NCI-H2171 treated with DMSO at 0.1 percent for 48 hours (cell line): ENCODE data around the gene PHC3.
"Not testable (repeated sequence)": the region's sequence is repeated elsewhere in the genome, so short reads cannot be mapped to it uniquely, and the experiment has no call there.

Source experiments
- DNase-seq: peaks from one replicate; lab custom pipeline; 2025; lab: John Stamatoyannopoulos, UW

The PHC3 gene

DNA sequence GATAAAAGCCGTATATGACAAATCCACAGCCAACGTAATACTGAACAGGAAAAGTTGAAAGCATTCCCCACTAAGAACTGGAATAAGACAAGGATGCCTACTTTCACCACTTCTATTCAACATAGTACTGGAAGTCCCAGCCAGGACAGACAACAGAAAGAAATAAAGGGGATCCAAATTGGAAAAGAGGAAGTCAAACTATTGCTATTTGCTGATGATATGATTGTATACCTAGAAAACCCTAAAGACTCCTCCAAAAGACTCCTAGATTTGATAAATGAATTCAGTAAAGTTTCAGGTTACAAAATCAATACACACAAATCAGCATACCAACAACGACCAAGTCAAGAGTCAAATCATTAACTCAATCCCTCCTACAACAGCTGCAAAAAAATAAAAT is 14.2 kb upstream of the PHC3 start:
- not testable (repeated sequence) for DNase-seq

DNA sequence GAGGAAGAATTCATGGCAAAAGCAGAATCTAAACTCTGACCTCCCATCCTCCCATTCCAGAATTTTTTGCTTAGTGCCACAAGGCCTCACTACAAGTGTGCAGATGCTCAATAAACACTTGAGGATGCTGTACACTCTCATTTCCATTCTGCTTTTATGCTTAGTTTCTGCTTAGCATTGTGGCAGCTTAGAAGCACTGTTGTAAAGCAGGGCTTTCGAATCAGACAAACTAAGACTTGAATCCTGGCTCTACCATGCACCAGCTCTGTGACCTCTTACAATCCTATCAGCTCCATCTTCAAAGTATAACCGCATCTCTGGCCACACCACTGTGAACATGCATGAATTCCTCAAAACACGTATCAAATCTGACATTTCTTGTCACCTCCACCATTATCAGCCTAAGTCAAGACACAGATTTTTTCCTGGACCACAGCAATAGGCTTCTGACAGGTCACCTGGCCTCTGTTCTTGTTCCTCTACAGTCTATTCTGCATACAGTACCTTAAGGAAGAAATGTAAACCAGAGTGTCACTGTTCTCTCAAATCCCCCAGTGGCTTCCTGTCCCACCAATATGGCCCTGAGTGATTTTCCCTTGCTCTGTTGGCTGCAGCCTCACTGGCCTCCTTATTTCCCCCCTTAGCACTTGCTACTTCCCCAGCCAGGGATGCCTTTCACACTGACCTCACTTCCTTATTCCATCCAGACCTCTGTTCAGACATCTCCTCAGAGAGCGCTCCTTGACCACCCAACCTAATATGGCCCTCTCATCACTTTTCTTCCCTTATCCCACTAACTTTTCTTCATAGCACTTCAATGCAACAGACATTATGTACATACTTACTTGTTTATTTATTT is 8.1 kb upstream of the PHC3 start:
- no peak for DNase-seq

- DNase-seq, result no peak
These were observed 1.2 kb downstream of the PHC3 start for GRCh38 chr3:170180079-170180907.

DNA sequence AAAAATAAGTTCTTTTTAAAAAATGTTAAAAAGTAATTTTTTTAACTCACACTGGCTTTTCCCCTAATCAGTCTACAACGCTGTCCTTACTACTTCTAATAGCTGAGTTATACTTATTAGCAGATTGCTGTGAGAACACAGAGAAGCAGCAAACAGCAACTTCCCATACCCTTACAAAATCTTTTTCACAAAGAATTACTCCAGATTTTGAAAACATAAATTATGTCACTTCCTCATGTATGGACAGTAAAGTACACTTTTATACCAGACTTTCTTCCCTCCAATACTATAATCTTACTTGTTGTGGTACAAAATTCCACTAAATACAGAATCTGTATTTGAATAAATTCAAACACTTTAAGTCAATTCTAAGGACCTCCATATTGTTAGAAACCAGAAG is 2.1 kb downstream of the PHC3 start:
- no peak for DNase-seq

DNA sequence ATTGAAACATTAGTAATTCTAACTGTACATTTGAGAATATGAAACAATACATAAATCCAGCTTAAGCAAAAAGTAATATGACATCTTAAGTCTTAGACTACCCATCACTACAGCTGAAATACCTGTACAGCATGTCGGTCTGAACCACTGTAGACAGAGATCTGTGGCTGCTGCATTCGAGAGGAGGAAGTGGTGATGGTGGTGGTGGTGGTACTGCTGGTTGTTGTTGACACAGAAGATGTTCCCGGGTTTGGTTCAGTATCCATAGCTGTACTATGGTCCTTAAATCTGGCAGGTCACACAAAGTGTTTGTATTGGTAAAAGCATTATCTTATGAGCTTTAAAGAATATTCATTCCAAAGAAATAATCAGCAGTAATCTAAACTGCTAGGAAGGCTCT is 2.9 kb downstream of the PHC3 start:
- DNase-seq, result no peak

GRCh38 chr3:170171563-170171962 is 10.0 kb downstream of the PHC3 start:
- DNase-seq, result no peak

DNA sequence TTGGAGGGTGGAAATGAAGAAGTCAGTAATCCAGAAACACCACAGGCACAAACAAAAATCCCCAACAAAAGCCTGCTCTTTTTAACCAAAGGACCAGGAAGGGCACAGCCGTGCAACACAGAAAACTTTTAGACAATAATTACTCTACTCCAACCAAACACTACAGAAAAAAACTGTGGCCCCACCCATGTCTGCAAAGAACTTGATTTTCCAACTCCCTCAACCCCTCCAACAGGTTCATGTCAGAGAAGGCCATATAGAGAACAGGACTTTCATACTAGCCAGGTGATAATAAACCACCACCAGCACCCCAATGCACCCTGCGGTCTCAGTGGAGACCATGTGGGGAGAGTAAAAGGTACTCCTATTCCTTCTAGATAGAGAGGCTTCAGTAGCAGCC is 16.8 kb downstream of the PHC3 start:
- DNase-seq, result no peak

DNA sequence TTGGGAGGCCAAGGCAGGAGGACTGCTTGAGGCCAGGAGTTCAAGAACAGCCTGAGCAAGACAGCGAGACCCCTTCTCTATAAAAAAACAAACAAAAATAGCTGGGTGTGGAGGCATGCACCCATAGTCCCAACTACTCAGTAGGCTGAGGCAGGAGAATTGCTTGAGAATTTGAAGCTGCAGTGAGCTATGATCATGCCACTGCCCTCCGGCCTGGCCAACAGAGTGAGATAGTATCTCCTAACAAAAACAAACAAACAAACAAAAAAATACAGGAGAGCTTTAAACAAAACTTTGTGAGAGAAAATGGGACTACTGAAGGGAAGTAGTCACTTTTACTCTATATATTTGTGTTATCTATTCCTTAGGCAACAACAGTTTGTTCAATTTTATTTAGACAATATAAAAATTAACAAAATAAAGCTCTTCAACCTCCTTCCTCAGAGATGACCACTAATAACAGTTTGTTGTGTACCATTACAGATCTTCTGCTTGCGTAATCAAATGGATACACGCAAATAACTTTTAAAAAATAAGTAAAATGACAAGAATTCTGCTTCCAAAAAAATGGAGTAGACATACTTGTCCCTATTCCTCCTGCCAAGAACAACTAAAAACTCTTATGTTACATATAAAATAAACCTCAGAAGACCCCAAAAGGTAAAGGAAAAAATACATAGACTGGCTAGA is 17.4 kb downstream of the PHC3 start:
- DNase-seq, result no peak

GRCh38 chr3:170162630-170163029 is 18.9 kb downstream of the PHC3 start:
- DNase-seq, result no peak

- no peak for DNase-seq
These were observed 19.5 kb downstream of the PHC3 start for GRCh38 chr3:170162052-170162451.

DNA sequence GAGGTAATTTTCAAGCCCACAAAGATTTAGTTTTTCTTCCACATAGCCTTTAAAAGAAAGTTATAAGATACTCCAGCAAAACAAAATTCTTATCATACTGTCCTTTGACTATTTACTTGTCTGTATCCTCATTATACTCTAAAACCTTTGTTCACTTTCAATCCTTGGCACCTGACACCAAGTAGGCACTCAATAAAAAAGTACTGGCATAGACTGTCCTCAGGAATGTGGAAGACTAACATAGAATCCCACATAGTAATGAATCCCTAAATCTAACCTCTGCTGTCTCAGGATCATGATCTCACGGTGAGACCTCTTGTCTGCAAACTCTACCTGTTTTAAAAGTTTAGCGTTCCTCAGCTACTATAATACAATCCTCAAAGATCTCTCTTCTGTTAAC is 21.6 kb downstream of the PHC3 start:
- DNase-seq, result no peak

DNA sequence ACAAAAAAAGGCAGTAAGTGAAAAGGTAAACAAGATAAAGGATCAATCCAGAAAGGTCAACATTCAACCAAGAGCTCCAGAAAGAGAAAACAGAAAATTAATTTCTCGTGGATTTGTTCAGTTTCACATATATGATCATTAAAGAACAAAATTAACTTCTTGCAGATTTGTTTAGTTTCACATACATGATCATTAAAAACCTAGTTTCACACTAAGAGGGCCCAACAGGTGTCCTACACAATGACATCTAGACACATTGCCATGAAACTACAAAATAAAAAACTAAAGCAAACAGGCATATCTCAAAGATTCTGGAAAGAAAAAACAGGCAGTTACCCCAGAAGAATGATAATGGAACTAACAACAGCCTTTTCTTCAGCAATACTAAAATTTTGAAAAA is 22.1 kb downstream of the PHC3 start:
- no peak for DNase-seq

GRCh38 chr3:170155604-170156003 is 25.9 kb downstream of the PHC3 start:
- no peak for DNase-seq

DNA sequence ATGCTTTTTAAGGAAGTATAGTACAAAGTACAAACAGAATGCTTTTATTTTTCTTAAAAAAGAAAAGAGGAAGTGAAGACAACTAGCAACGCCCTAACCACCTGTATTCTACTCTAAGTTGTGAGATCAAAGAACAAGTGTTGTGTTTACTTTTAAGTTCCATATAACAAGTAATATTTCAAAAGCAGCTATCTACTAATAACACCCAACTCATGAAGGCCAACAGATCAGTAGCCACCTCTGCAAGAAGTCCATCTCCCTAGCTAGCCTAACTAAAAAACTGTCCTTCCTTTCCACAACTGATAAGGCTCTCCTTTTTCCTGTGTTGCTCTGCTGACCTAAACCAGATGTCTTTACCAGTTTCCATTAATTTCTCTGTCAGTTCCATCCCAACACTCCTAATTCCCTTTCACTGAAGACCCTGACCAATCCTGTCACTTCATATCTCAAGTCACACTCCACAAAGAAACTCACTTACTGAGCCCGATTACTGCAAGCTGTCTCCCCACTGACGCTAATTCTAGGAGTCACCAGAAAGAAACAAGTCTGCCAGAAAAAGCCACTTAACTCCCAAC is 26.9 kb downstream of the PHC3 start:
- DNase-seq, result no peak

DNA sequence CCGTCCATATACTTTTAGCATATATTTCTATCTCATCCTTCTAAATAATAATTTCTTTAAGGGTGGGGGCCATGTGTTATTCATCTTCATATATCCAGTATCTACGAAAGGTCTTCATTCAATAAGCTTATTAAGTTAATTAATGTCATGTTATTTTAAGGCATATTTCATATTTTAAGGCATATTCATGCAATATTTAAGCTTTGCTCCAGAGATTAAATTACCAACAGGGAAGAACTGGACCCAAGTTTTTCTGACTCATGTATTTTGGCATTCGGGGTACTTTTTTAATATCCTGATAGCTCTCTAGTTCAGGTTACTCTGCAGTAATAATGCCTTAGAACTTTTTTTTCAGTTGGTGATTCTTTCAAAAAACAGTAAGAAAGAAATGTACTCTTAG is 27.4 kb downstream of the PHC3 start:
- no peak for DNase-seq

DNA sequence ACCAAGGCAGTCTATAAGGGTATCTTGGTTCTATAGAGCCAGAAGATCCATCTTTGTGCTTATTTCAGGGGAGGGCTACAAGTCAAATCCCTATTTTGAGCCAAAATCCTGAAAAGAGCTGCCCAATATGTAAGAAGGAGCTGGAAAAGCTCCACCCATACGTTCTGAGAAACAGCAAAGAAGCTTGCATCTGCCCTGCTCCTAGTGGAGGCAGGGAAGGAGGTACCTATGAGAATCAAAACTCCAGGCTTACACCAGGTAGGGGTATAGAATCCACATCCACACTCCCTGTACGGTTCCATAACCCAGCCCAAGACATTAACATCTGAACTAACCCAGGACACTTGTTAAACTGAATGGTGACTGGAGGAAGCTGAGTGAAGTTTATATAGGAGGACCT is 30.0 kb downstream of the PHC3 start:
- DNase-seq, result no peak

DNA sequence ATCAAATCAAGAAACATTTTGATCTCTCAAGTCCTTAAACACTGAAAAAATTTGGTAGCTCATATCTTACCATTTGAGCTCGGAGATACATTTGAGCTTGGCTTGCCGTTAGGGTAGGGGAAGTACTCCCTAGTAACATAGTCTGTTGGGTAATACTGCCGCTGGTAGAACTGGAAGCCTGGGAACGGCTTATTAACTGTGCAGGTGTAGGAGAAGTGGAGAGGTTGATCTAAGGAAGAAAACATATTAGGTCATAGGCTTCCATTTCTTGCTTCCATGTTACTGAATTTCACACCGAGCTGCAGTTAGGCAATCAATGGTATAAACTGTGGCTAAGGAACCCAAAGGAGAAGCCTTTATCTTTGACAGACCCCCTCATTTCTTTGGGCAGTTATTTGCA is 32.5 kb downstream of the PHC3 start:
- no peak for DNase-seq

DNA sequence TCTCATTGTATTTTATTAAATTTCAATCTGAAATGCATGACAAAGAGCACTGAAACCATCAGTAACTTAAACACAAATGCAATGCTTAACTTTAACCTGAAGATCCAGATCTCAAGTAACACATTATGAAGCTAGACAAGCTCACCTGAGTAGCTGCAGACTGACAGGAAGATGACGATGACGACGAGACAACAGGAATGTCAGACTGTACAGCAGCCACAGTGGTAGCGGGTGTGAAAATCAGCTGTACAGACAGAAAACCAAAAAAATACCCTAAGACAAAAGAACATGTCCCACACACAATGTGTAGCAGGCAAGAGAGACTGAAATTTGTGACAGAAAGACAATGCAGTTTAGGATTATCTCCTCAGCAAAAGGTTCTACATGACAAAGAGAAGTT is 36.3 kb downstream of the PHC3 start:
- no peak for DNase-seq

GRCh38 chr3:170144437-170144843 is 37.1 kb downstream of the PHC3 start:
- no peak for DNase-seq

DNA sequence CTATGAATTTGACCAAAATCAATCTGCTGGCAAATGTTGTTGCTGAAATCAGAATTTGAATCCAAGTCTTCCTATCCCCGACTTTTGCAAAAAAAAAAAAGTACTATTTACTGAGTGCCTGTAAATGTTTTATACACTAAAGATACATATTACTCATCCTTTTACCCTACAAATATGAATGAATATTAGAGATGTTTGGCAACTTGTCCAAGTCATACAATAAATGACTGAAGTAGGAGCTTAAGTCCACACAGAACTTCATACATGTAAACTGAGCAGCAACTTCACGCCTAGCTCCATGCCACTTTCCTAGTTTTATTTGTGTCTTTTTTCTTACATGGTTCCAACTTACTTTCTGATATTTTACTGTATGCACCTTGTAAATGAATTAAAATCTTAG is 39.2 kb downstream of the PHC3 start:
- DNase-seq, result no peak

- no peak for DNase-seq
These were observed 43.5 kb downstream of the PHC3 start for GRCh38 chr3:170137986-170138385.

DNA sequence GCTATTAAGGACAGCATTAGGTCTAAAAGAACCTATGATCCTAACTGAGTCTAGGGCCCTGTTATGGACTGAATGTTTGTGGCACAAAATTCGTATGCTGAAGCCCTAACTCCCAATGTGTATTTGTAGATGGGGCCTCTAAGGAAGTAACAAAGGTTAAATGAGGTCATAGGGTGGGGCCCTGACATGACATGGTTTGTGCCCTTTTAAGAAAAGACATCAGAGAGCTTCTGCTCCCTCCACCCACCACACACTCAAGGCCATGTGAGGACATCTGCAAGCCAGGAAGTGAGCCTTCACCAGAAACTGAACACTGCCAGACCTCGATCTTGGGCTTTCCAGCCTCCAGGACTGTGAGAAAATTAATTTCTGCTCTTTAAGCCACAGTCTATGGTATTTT is 49.2 kb downstream of the PHC3 start:
- DNase-seq, result no peak
